Ishikawa (cell line): ENCODE measurements around the gene EHMT2.

Experiments
- CEBPB ChIP-seq: IDR thresholded peaks from 2 replicates; pipeline ENCODE4 v1.6.1; 2012
- EGR1 ChIP-seq: IDR thresholded peaks from 2 replicates; pipeline ENCODE4 v1.6.1; 2012
- EP300 ChIP-seq: IDR thresholded peaks from 2 replicates; pipeline ENCODE4 v1.6.1; 2012; ENCODE audit warnings: borderline replicate concordance
- FOXM1 ChIP-seq: IDR thresholded peaks from 2 replicates; pipeline ENCODE4 v1.6.1; 2012; ENCODE audit warnings: low read depth, borderline replicate concordance
- MAX ChIP-seq: IDR thresholded peaks from 2 replicates; pipeline ENCODE4 v1.6.1; 2012
- NFIC ChIP-seq: IDR thresholded peaks from 2 replicates; pipeline ENCODE4 v1.6.1; 2012
- RAD21 ChIP-seq: IDR thresholded peaks from 2 replicates; pipeline ENCODE4 v1.6.1; 2012; ENCODE audit warnings: low read depth
- REST ChIP-seq: IDR thresholded peaks from 2 replicates; pipeline ENCODE4 v1.6.1; 2012; ENCODE audit warnings: low read depth, mild to moderate bottlenecking
- TAF1 ChIP-seq: IDR thresholded peaks from 2 replicates; pipeline ENCODE4 v1.6.1; 2012; ENCODE audit warnings: low read depth, mild to moderate bottlenecking
- TCF12 ChIP-seq: IDR thresholded peaks from 2 replicates; pipeline ENCODE4 v1.6.1; 2012; ENCODE audit warnings: low read depth
- YY1 ChIP-seq: IDR thresholded peaks from 2 replicates; pipeline ENCODE4 v1.6.1; 2012; ENCODE audit warnings: low read depth
- ZBTB7A ChIP-seq: IDR thresholded peaks from 2 replicates; pipeline ENCODE4 v1.6.1; 2012; ENCODE audit warnings: low read depth

GRCh38 chr6:31836047-31836473, 61.4 kb downstream of the EHMT2 start:
- no peak for TF ChIP-seq RAD21
- TF ChIP-seq CEBPB: no peak
- TF ChIP-seq MAX: no peak
- TF ChIP-seq REST: no peak
- no peak for TF ChIP-seq TAF1
- no peak for TF ChIP-seq TCF12
- no peak for TF ChIP-seq EP300
- TF ChIP-seq FOXM1: no peak
- TF ChIP-seq YY1: no peak
- no peak for TF ChIP-seq ZBTB7A
- no peak for TF ChIP-seq NFIC
- no peak for TF ChIP-seq EGR1
